Measurements from ENCODE around the gene NATD1. TPM values are rescaled to one million over a fixed set of nuclear protein-coding genes. Genes with fewer than 3 reads are reported as not detected.
A peak's percentile ranks its signal among the peaks of the same experiment; 100 is the strongest.

The NATD1 gene
- total and polyA plus RNA-seq, 3 donors from 2014 or later = 12.1 to 20.0 (median 17.9) TPM

DNA sequence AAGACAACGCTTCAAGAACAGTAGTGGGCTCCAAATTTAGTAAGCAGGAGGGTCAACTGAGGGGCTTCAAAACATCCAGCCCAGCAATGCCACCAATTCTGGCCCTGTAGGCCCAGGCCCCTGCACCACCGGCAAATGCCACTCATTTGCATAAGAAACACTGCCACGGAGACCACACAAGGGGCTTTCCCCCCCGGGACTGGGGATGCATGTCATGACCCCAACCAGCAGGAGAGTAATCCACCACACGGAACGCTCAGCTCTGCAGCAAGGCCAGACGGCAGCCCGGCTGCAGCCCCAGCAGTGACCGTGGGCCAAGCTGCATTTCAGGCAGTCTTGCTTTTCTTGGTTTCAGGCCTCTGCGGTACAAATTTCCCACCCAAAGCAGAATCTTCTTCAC is 53.4 kb downstream of the NATD1 start:
- no peak for TF ChIP-seq CTCF (IDR thresholded peaks at IDR 0.05)
- TF ChIP-seq POLR2A (IDR thresholded peaks at IDR 0.05) = no peak
- DNase-seq = no peak
- H3K9me3 ChIP-seq = no peaks in the 10 kb centered on the region
- H3K4me1 ChIP-seq = peaks cover 22% of the 10 kb centered on the region
- 55 to 63% methylated on average over 9 to 10 of the region's 10 CpGs for WGBS, 2 donors
- intact Hi-C loops (cut with DNase I; ENCODE audit: low total_unique reads) = no loop called here
- H3K4me3 ChIP-seq = no peak overlapping the region
- no peaks in the 10 kb centered on the region for H3K36me3 ChIP-seq (ENCODE audit: low read depth, missing control alignments)
- peak overlapping the region; percentile 4 to 24 for H3K27ac ChIP-seq
- no peaks in the 10 kb centered on the region for H3K27me3 ChIP-seq

- intact Hi-C loops (cut with DNase I; ENCODE audit: low total_unique reads) = no loop called here
- Histone ChIP-seq H3K27me3 (no peaks in the 10 kb centered on the region), H3K9me3 (no peaks in the 10 kb centered on the region), H3K4me3 (no peak overlapping the region), H3K27ac (peak overlapping the region; percentile 11 to 24), H3K36me3 (ENCODE audit: low read depth, missing control alignments) (no peaks in the 10 kb centered on the region), H3K4me1 (peaks cover 26% of the 10 kb centered on the region)
- TF ChIP-seq POLR2A (IDR thresholded peaks at IDR 0.05) (no peak), CTCF (IDR thresholded peaks at IDR 0.05) (no peak)
- no peak for DNase-seq
- 57 to 60% methylated on average over 9 of the region's 9 CpGs for WGBS, 2 donors
These were observed 53.9 kb downstream of the NATD1 start for GRCh38 chr17:21199311-21199710.

- TF ChIP-seq CTCF (IDR thresholded peaks at IDR 0.05) = no peak
- no peak for TF ChIP-seq POLR2A (IDR thresholded peaks at IDR 0.05)
- H3K9me3 ChIP-seq = no peaks in the 10 kb centered on the region
- peaks cover 34% of the 10 kb centered on the region for H3K4me1 ChIP-seq
- no peaks in the 10 kb centered on the region for H3K27me3 ChIP-seq
- DNase-seq = no peak
- no peak overlapping the region for H3K27ac ChIP-seq
- 92 to 97% methylated on average over 20 of the region's 20 CpGs for WGBS, 2 donors
- H3K4me3 ChIP-seq = no peak overlapping the region
- intact Hi-C loops (cut with DNase I; ENCODE audit: low total_unique reads) = no loop called here
- H3K36me3 ChIP-seq (ENCODE audit: low read depth, missing control alignments) = no peaks in the 10 kb centered on the region
These were observed 54.8 kb downstream of the NATD1 start for GRCh38 chr17:21198411-21198810.

GRCh38 chr17:21196126-21196525 is 57.1 kb downstream of the NATD1 start:
- H3K36me3 ChIP-seq (ENCODE audit: low read depth, missing control alignments) = no peaks in the 10 kb centered on the region
- H3K9me3 ChIP-seq = no peaks in the 10 kb centered on the region
- no peaks in the 10 kb centered on the region for H3K27me3 ChIP-seq
- H3K27ac ChIP-seq = no peak overlapping the region
- no peak overlapping the region for H3K4me3 ChIP-seq
- TF ChIP-seq CTCF (IDR thresholded peaks at IDR 0.05) (no peak), POLR2A (IDR thresholded peaks at IDR 0.05) (no peak)
- peaks cover 43% of the 10 kb centered on the region for H3K4me1 ChIP-seq
- DNase-seq = no peak
- WGBS, 2 donors = 88 to 94% methylated on average over 5 of the region's 5 CpGs
- intact Hi-C loops (cut with DNase I; ENCODE audit: low total_unique reads) = no loop called here

- no peaks in the 10 kb centered on the region for H3K27me3 ChIP-seq
- peak; percentile 81 for DNase-seq
- no peaks in the 10 kb centered on the region for H3K9me3 ChIP-seq
- peak overlapping the region; percentile 6 to 14 for H3K27ac ChIP-seq
- TF ChIP-seq POLR2A (IDR thresholded peaks at IDR 0.05) (no peak), CTCF (IDR thresholded peaks at IDR 0.05) (no peak)
- no peaks in the 10 kb centered on the region for H3K36me3 ChIP-seq (ENCODE audit: low read depth, missing control alignments)
- intact Hi-C loops (cut with DNase I; ENCODE audit: low total_unique reads) = no loop called here
- 49 to 50% methylated on average over 5 of the region's 5 CpGs for WGBS, 2 donors
- H3K4me1 ChIP-seq = peaks cover 38% of the 10 kb centered on the region
- no peak overlapping the region for H3K4me3 ChIP-seq
These were observed 58.5 kb downstream of the NATD1 start for GRCh38 chr17:21194703-21195102.
